ENCODE results near the gene PLA1A. TPM values are rescaled to one million over a fixed set of nuclear protein-coding genes. Genes with fewer than 3 reads are reported as not detected.
"Not testable (repeated sequence)": the region's sequence is repeated elsewhere in the genome, so short reads cannot be mapped to it uniquely, and the experiment has no call there.

The PLA1A gene
- total and polyA plus RNA-seq, 2 donors (not counting 1 experiment from before 2014, with no cell fraction given) = 0.27 to 0.28 TPM

GRCh38 chr3:119562307-119562961 lies 35.3 kb upstream of the PLA1A start:
- peaks cover 27 to 44% of the 10 kb centered on the region in 2 donors for H3K4me1 ChIP-seq (ENCODE audit: control insufficient read depth in 2 of 2, insufficient read depth in 2 of 2, low read length in 2 of 2)
- peaks cover 17% of the 10 kb centered on the region for H3K79me2 ChIP-seq (ENCODE audit: control insufficient read depth, insufficient read depth, low read length)
- peak overlapping the region; percentile 65 for H3K9ac ChIP-seq (ENCODE audit: low read length)
- Mint-ChIP-seq H3K9me3 (ENCODE audit: insufficient read depth) (no peaks in the 10 kb centered on the region), H3K4me3 (peak overlapping the region; percentile 86), H3K27me3 (no peaks in the 10 kb centered on the region), H3K4me1 (peaks cover 60% of the 10 kb centered on the region), H3K27ac (peak overlapping the region; percentile 99)
- no peaks in the 10 kb centered on the region for H3K27me3 ChIP-seq (replicated peaks in 1 of 4; ENCODE audit: control extremely low read depth in 1 of 4, control insufficient read depth in 3 of 4, insufficient read depth in 4 of 4, low read length in 3 of 4)
- H3K4me3 ChIP-seq (ENCODE audit: control extremely low read depth in 1 of 5, extremely low read depth in 1 of 5, insufficient read depth in 1 of 5, low read depth in 2 of 5, low read length in 4 of 5) = peak overlapping the region in 3 of 5 experiments; percentile 3 to 53 (median 33)
- CTCF ChIA-PET = interaction anchor here (0.7 to 2.1 kb wide), 3 partner anchors 10 to 321 kb away, joined by 3 to 7 read pairs (median 3); no protein-coding TSS in a partner anchor
- TF ChIP-seq EZH2 (IDR thresholded peaks at IDR 0.05; ENCODE audit: borderline replicate concordance, insufficient read depth, low read depth, low read length, poor library complexity, severe bottlenecking) = no peak
- no peak for TF ChIP-seq CTCF (IDR thresholded peaks at IDR 0.05)
- H3K4me2 ChIP-seq (replicated peaks; ENCODE audit: low read depth, low read length, poor library complexity, severe bottlenecking) = peak overlapping the region; percentile 70
- POLR2A ChIA-PET = interaction anchor here (0.7 to 1.5 kb wide), 2 partner anchors 23 to 99 kb away, joined by 3 read pairs; partner anchors contain the start of gene TMEM39A
- no peaks in the 10 kb centered on the region for H3K36me3 ChIP-seq (replicated peaks in 1 of 2; ENCODE audit: control extremely low read depth in 1 of 2, control insufficient read depth in 1 of 2, extremely low read depth in 1 of 2, insufficient read depth in 2 of 2, low read length in 1 of 2)
- H3K9me3 ChIP-seq (ENCODE audit: control extremely low read depth in 1 of 3, control insufficient read depth in 2 of 3, insufficient read depth in 1 of 3, low read length in 2 of 3) = no peaks in the 10 kb centered on the region
- WGBS (ENCODE audit: insufficient coverage) = 33% methylated on average over 5 of the region's 6 CpGs
- intact Hi-C loops (cut with micrococcal nuclease) = loop anchor here (1.0 kb wide), 4 partner anchors 17 to 239 kb away; partner anchors contain the start of genes ADPRH and COX17
- peak overlapping the region; percentile 59 for H2AFZ ChIP-seq (ENCODE audit: insufficient read depth, low read depth, low read length, poor library complexity, severe bottlenecking)
- H4K20me1 ChIP-seq (ENCODE audit: control insufficient read depth, insufficient read depth, low read length, poor library complexity, severe bottlenecking) = no peaks in the 10 kb centered on the region
- peak overlapping the region; percentile 92 for H3K27ac ChIP-seq (ENCODE audit: low read length in 2 of 2)
- ATAC-seq (ENCODE audit: low read depth) (peak; percentile 74), DNase-seq (peak; percentile 93)

- ATAC-seq (ENCODE audit: low read depth); H3K4me3 ChIP-seq (ENCODE audit: control extremely low read depth in 1 of 5, extremely low read depth in 1 of 5, insufficient read depth in 1 of 5, low read depth in 2 of 5, low read length in 4 of 5); H3K27me3 ChIP-seq (replicated peaks in 1 of 4; ENCODE audit: control extremely low read depth in 1 of 4, control insufficient read depth in 3 of 4, insufficient read depth in 4 of 4, low read length in 3 of 4); H3K36me3 ChIP-seq (replicated peaks in 1 of 2; ENCODE audit: control extremely low read depth in 1 of 2, control insufficient read depth in 1 of 2, extremely low read depth in 1 of 2, insufficient read depth in 2 of 2, low read length in 1 of 2); H2AFZ ChIP-seq (ENCODE audit: insufficient read depth, low read depth, low read length, poor library complexity, severe bottlenecking); DNase-seq; H3K4me3 Mint-ChIP-seq; H3K9me3 Mint-ChIP-seq (ENCODE audit: insufficient read depth); H4K20me1 ChIP-seq (ENCODE audit: control insufficient read depth, insufficient read depth, low read length, poor library complexity, severe bottlenecking); H3K9ac ChIP-seq (ENCODE audit: low read length); intact Hi-C loops (cut with micrococcal nuclease); H3K4me2 ChIP-seq (replicated peaks; ENCODE audit: low read depth, low read length, poor library complexity, severe bottlenecking); H3K27me3 Mint-ChIP-seq; H3K9me3 ChIP-seq (ENCODE audit: control extremely low read depth in 1 of 3, control insufficient read depth in 2 of 3, insufficient read depth in 1 of 3, low read length in 2 of 3): not testable (repeated sequence)
- Histone ChIP-seq H3K79me2 (ENCODE audit: control insufficient read depth, insufficient read depth, low read length) (peaks cover 11% of the 10 kb centered on the region), H3K4me1 (ENCODE audit: control insufficient read depth in 2 of 2, insufficient read depth in 2 of 2, low read length in 2 of 2) (peaks cover 23 to 39% of the 10 kb centered on the region in 2 donors), H3K27ac (ENCODE audit: low read length in 2 of 2) (peak overlapping the region; percentile 92)
- ChIA-PET POLR2A (interaction anchor here (0.7 to 1.5 kb wide), 2 partner anchors 33 to 100 kb away, joined by 3 to 4 read pairs; partner anchors contain the start of gene TMEM39A), CTCF (interaction anchor here (2.1 kb wide), 1 partner anchor 118 kb away, joined by 7 read pairs; no protein-coding TSS in a partner anchor)
- Mint-ChIP-seq H3K4me1 (peaks cover 51% of the 10 kb centered on the region), H3K27ac (peak overlapping the region; percentile 75)
- no CpG with 5 or more reads among the region's 2 CpGs for WGBS (ENCODE audit: insufficient coverage)
Observed at GRCh38 chr3:119563334-119563733, 34.4 kb upstream of the PLA1A start.
